ENCODE measurements around the gene KPTN. TPM values are rescaled to one million over a fixed set of nuclear protein-coding genes. Genes with fewer than 3 reads are reported as not detected.
"Not testable (repeated sequence)": the region's sequence is repeated elsewhere in the genome, so short reads cannot be mapped to it uniquely, and the experiment has no call there.

The KPTN gene
- total RNA-seq, 4 donors from 2014 or later = 3.5 to 9.0 (median 5.9) TPM

GRCh38 chr19:47489072-47489914 is 5.3 kb upstream of the KPTN start:
- TF ChIP-seq POLR2A (IDR thresholded peaks at IDR 0.05) = no peak
- TF ChIP-seq CTCF (IDR thresholded peaks at IDR 0.05) = no peak
- intact Hi-C loops (cut with DNase I; ENCODE audit: low total_unique reads) = no loop called here
- no peak overlapping the region for H3K4me3 ChIP-seq (ENCODE audit: low read depth, poor library complexity, severe bottlenecking)
- WGBS, 2 donors = 78% methylated on average over 17 of the region's 17 CpGs
- no peak for DNase-seq (ENCODE audit: low spot score in 2 of 2)

GRCh38 chr19:47487551-47488515 is 3.8 kb upstream of the KPTN start:
- DNase-seq (ENCODE audit: low spot score in 2 of 2) = no peak

GRCh38 chr19:47486900-47487299 is 2.9 kb upstream of the KPTN start:
- no peak overlapping the region for H3K4me3 ChIP-seq (ENCODE audit: low read depth, poor library complexity, severe bottlenecking)
- TF ChIP-seq CTCF (IDR thresholded peaks at IDR 0.05) (no peak), POLR2A (IDR thresholded peaks at IDR 0.05) (no peak)
- intact Hi-C loops (cut with DNase I; ENCODE audit: low total_unique reads) = no loop called here
- no peak for DNase-seq (ENCODE audit: low spot score in 2 of 2)
- WGBS, 2 donors = 65 to 79% methylated on average over 6 to 8 of the region's 9 CpGs

More at GRCh38 chr19:47487551-47488515, 3.8 kb upstream of the KPTN start:
- 76 to 85% methylated on average over 15 to 19 of the region's 19 CpGs for WGBS, 2 donors
- intact Hi-C loops (cut with DNase I; ENCODE audit: low total_unique reads) = no loop called here
- no peak for TF ChIP-seq POLR2A (IDR thresholded peaks at IDR 0.05)
- TF ChIP-seq CTCF (IDR thresholded peaks at IDR 0.05) = no peak
- no peak overlapping the region for H3K4me3 ChIP-seq (ENCODE audit: low read depth, poor library complexity, severe bottlenecking)

GRCh38 chr19:47486220-47486619 is 2.2 kb upstream of the KPTN start:
- WGBS, 2 donors = 77 to 84% methylated on average over 13 of the region's 13 CpGs
- DNase-seq (ENCODE audit: low spot score in 2 of 2); H3K4me3 ChIP-seq (ENCODE audit: low read depth, poor library complexity, severe bottlenecking); intact Hi-C loops (cut with DNase I; ENCODE audit: low total_unique reads): not testable (repeated sequence)

GRCh38 chr19:47485210-47485609 is 1.2 kb upstream of the KPTN start:
- 79 to 85% methylated on average over 6 of the region's 6 CpGs for WGBS, 2 donors
- H3K4me3 ChIP-seq (ENCODE audit: low read depth, poor library complexity, severe bottlenecking) = no peak overlapping the region
- intact Hi-C loops (cut with DNase I; ENCODE audit: low total_unique reads) = no loop called here
- no peak for DNase-seq (ENCODE audit: low spot score in 2 of 2)
- no peak for TF ChIP-seq CTCF (IDR thresholded peaks at IDR 0.05)
- no peak for TF ChIP-seq POLR2A (IDR thresholded peaks at IDR 0.05)

- intact Hi-C loops (cut with DNase I; ENCODE audit: low total_unique reads) = no loop called here
- WGBS, 2 donors = 89 to 91% methylated on average over 15 of the region's 15 CpGs
- H3K4me3 ChIP-seq (ENCODE audit: low read depth, poor library complexity, severe bottlenecking) = no peak overlapping the region
- TF ChIP-seq CTCF (IDR thresholded peaks at IDR 0.05) (no peak), POLR2A (IDR thresholded peaks at IDR 0.05) (no peak)
- DNase-seq (ENCODE audit: low spot score in 2 of 2) = no peak
These were observed 819 bp downstream of the KPTN start for GRCh38 chr19:47483200-47483599.

Measured in lower leg skin (tissue), 4 donors.